GM23338 (cell line): Measurements from ENCODE around the gene AMFR. TPM values are rescaled to one million over a fixed set of nuclear protein-coding genes. Genes with fewer than 3 reads are reported as not detected.

ENCODE experiments used
- ATAC-seq: fragments of 200-7000 bp; cut with Tn5 transposase; 3 replicates; pipeline ENCODE4 v1.9.1; 2020
- DNase-seq: peaks from one replicate; pipeline ENCODE4 v3.0.0-alpha.2; 2015; ENCODE audit warnings: low spot score
- H2AFZ ChIP-seq: fragments of 200-600 bp; sonication (generic); 2 replicates; pipeline ENCODE4 v1.8.0; 2016; ENCODE audit warnings: antibody characterized with exemption, mild to moderate bottlenecking, moderate library complexity
- H3F3A ChIP-seq: fragments of 200-600 bp; sonication (generic); replicated peaks from 2 replicates; pipeline ENCODE4 v1.8.0; 2017; ENCODE audit warnings: antibody characterized with exemption, mixed run types, low read depth
- H3K27ac ChIP-seq: fragments of 200-600 bp; sonication (generic); 2 replicates; pipeline ENCODE4 v1.6.1; 2016; ENCODE audit warnings: low read depth
- H3K27me3 ChIP-seq: fragments of 200-600 bp; sonication (generic); 2 replicates; pipeline ENCODE4 v1.8.0; 2016; ENCODE audit warnings: mild to moderate bottlenecking, mixed run types, moderate library complexity; ENCODE audit not compliant: insufficient read depth
- H3K36me3 ChIP-seq: fragments of 200-600 bp; sonication (generic); 2 replicates; pipeline ENCODE4 v1.8.0; 2016; ENCODE audit warnings: mild to moderate bottlenecking; ENCODE audit not compliant: insufficient read depth
- H3K4me1 ChIP-seq: fragments of 200-600 bp; sonication (generic); 2 replicates; pipeline ENCODE4 v1.8.0; 2016; ENCODE audit warnings: mild to moderate bottlenecking, moderate library complexity; ENCODE audit not compliant: insufficient read depth
- H3K4me2 ChIP-seq: fragments of 200-600 bp; sonication (generic); 2 replicates; pipeline ENCODE4 v1.7.1; 2017; ENCODE audit warnings: mixed run types
- H3K4me3 ChIP-seq: fragments of 200-600 bp; sonication (generic); 2 replicates; pipeline ENCODE4 v1.6.1; 2016; ENCODE audit warnings: mixed run types
- H3K79me2 ChIP-seq: fragments of 200-600 bp; sonication (generic); replicated peaks from 2 replicates; pipeline ENCODE4 v1.8.0; 2017; ENCODE audit warnings: mild to moderate bottlenecking; ENCODE audit not compliant: insufficient read depth
- H3K9me2 ChIP-seq: fragments of 200-600 bp; sonication (generic); 2 replicates; pipeline ENCODE4 v1.8.0; 2017; ENCODE audit not compliant: insufficient read depth
- H4K20me1 ChIP-seq: fragments of 200-600 bp; sonication (generic); replicated peaks from 2 replicates; pipeline ENCODE4 v1.8.0; 2017; ENCODE audit warnings: mild to moderate bottlenecking; ENCODE audit not compliant: insufficient read depth
- H3K27ac Mint-ChIP-seq: 2 replicates; pipeline ENCODE4 v1.8.0; 2020; ENCODE audit warnings: inconsistent platforms, mild to moderate bottlenecking, moderate library complexity, mixed read lengths
- H3K27me3 Mint-ChIP-seq: 3 replicates; pipeline ENCODE4 v1.8.0; 2022; ENCODE audit warnings: low read depth, mild to moderate bottlenecking, moderate library complexity, mixed read lengths, inconsistent platforms; ENCODE audit not compliant: insufficient read depth, poor library complexity
- H3K36me3 Mint-ChIP-seq: 3 replicates; pipeline ENCODE4 v1.8.0; 2021; ENCODE audit warnings: low read depth, mild to moderate bottlenecking, inconsistent platforms, moderate library complexity, mixed read lengths
- H3K4me1 Mint-ChIP-seq: 3 replicates; pipeline ENCODE4 v1.8.0; 2020; ENCODE audit warnings: mild to moderate bottlenecking, inconsistent platforms, mixed read lengths
- H3K4me3 Mint-ChIP-seq: 3 replicates; pipeline ENCODE4 v1.8.0; 2021; ENCODE audit warnings: moderate library complexity, mild to moderate bottlenecking, inconsistent platforms, mixed read lengths
- H3K9me3 Mint-ChIP-seq: 3 replicates; pipeline ENCODE4 v1.8.0; 2020; ENCODE audit warnings: moderate library complexity, mild to moderate bottlenecking, inconsistent platforms, mixed read lengths
- EZH2phosphoT487 ChIP-seq: fragments of 200-600 bp; sonication (generic); IDR thresholded peaks from one replicate; pipeline ENCODE4 v1.8.1; 2018; ENCODE audit warnings: antibody characterized with exemption; ENCODE audit not compliant: unreplicated experiment
- JUNB ChIP-seq: IDR thresholded peaks from one replicate; pipeline ENCODE4 v1.6.1; 2016; ENCODE audit warnings: antibody characterized with exemption; ENCODE audit not compliant: unreplicated experiment
- NANOG ChIP-seq: IDR thresholded peaks from 2 replicates; pipeline ENCODE4 v1.6.1; 2016; ENCODE audit warnings: antibody characterized with exemption, borderline replicate concordance
- POLR2AphosphoS5 ChIP-seq: IDR thresholded peaks from 2 replicates; pipeline ENCODE4 v1.6.1; 2016; ENCODE audit warnings: antibody characterized with exemption, low read depth
- REST ChIP-seq: IDR thresholded peaks from one replicate; pipeline ENCODE4 v1.6.1; 2018; ENCODE audit warnings: antibody characterized with exemption; ENCODE audit not compliant: unreplicated experiment
- STAT1 ChIP-seq: IDR thresholded peaks from one replicate; pipeline ENCODE4 v1.6.1; 2016; ENCODE audit warnings: antibody characterized with exemption; ENCODE audit not compliant: unreplicated experiment
- ZNF114 ChIP-seq: fragments of 250-450 bp; sonication (Bioruptor Pico); IDR thresholded peaks from 2 replicates; pipeline ENCODE4 v1.5.0; 2020; ENCODE audit warnings: mild to moderate bottlenecking, moderate library complexity
- ZNF331 ChIP-seq: fragments of 250-450 bp; sonication (Bioruptor Pico); IDR thresholded peaks from 2 replicates; pipeline ENCODE4 v1.5.0; 2020; ENCODE audit warnings: low read depth, mild to moderate bottlenecking, moderate library complexity
- polyA plus RNA-seq: library from polyadenylated mRNA; unstranded; fragments of >200 nt; fragmentation: Nextera tagmentation; extraction: Ambion mirVana; gene quantifications from 2 replicates; pipeline ENCODE4 v1.2.1, GENCODE V29; 2016
- total RNA-seq: library from RNA; depleted of rRNA; stranded (reverse); fragments of >200 nt; shearing (Covaris generic); gene quantifications from 2 replicates; pipeline ENCODE4 v1.2.3, GENCODE V29; 2014
- TF ChIP-seq, protein P1 (sequence below), 2 experiments: fragments of 200-600 bp in 1 of 2; sonication (generic) in 1 of 2; conservative IDR thresholded peaks; 2 replicates each; pipeline versions ENCODE4 v1.5.1 to v1.6.1; 2016 to 2017; ENCODE audit warnings: antibody characterized with exemption in 2 of 2, low read depth in 2 of 2, mild to moderate bottlenecking in 2 of 2, moderate library complexity in 1 of 2
- TF ChIP-seq, protein P2 (sequence below): fragments of 250-450 bp; sonication (Bioruptor Pico); IDR thresholded peaks from 2 replicates; pipeline ENCODE4 v1.5.0; 2020; ENCODE audit warnings: mild to moderate bottlenecking, moderate library complexity

Gene AMFR
- total and polyA plus RNA-seq, 2 experiments from 2014 or later, result 9.0 to 41.1 TPM

- TF ChIP-seq REST (no peak), JUNB (no peak), ZNF331 (CRISPR knock-in tag) (no peak), STAT1 (no peak), NANOG (no peak), EZH2phosphoT487 (no peak), POLR2AphosphoS5 (no peak)
Measured at GRCh38 chr16:56469748-56470147, 44.4 kb upstream of the AMFR start (continued).

- Mint-ChIP-seq H3K4me3 (no peak overlapping the region), H3K27ac (no peak overlapping the region), H3K36me3 (peaks cover 91% of the 10 kb centered on the region), H3K9me3 (no peaks in the 10 kb centered on the region), H3K27me3 (no peaks in the 10 kb centered on the region), H3K4me1 (no peaks in the 10 kb centered on the region)
- H3K36me3 ChIP-seq, result peaks cover 87% of the 10 kb centered on the region
- H3K4me1 ChIP-seq, result no peaks in the 10 kb centered on the region
- no peak overlapping the region for H3K4me2 ChIP-seq
- H3F3A ChIP-seq, result 0 out of 2 replicates have a peak, but pooled peaks cover 4% of the 10 kb centered on the region
- DNase-seq (no peak), ATAC-seq (no peak)
- H3K9me2 ChIP-seq, result no peaks in the 10 kb centered on the region
- H3K27ac ChIP-seq, result no peak overlapping the region
- no peaks in the 10 kb centered on the region for H3K27me3 ChIP-seq
- H3K79me2 ChIP-seq, result no peaks in the 10 kb centered on the region
- H2AFZ ChIP-seq, result no peak overlapping the region
- H3K4me3 ChIP-seq, result no peak overlapping the region
- H4K20me1 ChIP-seq, result peaks cover 12% of the 10 kb centered on the region
- TF ChIP-seq EZH2phosphoT487 (no peak), NANOG (no peak), POLR2AphosphoS5 (no peak), REST (no peak), JUNB (no peak), STAT1 (no peak), ZNF114 (CRISPR knock-in tag) (no peak)
- TF ChIP-seq, protein P1, sequence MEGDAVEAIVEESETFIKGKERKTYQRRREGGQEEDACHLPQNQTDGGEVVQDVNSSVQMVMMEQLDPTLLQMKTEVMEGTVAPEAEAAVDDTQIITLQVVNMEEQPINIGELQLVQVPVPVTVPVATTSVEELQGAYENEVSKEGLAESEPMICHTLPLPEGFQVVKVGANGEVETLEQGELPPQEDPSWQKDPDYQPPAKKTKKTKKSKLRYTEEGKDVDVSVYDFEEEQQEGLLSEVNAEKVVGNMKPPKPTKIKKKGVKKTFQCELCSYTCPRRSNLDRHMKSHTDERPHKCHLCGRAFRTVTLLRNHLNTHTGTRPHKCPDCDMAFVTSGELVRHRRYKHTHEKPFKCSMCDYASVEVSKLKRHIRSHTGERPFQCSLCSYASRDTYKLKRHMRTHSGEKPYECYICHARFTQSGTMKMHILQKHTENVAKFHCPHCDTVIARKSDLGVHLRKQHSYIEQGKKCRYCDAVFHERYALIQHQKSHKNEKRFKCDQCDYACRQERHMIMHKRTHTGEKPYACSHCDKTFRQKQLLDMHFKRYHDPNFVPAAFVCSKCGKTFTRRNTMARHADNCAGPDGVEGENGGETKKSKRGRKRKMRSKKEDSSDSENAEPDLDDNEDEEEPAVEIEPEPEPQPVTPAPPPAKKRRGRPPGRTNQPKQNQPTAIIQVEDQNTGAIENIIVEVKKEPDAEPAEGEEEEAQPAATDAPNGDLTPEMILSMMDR (conservative IDR thresholded peaks at IDR 0.05; ENCODE audit: low read depth in 2 of 2), result no peak
- TF ChIP-seq, protein P2, sequence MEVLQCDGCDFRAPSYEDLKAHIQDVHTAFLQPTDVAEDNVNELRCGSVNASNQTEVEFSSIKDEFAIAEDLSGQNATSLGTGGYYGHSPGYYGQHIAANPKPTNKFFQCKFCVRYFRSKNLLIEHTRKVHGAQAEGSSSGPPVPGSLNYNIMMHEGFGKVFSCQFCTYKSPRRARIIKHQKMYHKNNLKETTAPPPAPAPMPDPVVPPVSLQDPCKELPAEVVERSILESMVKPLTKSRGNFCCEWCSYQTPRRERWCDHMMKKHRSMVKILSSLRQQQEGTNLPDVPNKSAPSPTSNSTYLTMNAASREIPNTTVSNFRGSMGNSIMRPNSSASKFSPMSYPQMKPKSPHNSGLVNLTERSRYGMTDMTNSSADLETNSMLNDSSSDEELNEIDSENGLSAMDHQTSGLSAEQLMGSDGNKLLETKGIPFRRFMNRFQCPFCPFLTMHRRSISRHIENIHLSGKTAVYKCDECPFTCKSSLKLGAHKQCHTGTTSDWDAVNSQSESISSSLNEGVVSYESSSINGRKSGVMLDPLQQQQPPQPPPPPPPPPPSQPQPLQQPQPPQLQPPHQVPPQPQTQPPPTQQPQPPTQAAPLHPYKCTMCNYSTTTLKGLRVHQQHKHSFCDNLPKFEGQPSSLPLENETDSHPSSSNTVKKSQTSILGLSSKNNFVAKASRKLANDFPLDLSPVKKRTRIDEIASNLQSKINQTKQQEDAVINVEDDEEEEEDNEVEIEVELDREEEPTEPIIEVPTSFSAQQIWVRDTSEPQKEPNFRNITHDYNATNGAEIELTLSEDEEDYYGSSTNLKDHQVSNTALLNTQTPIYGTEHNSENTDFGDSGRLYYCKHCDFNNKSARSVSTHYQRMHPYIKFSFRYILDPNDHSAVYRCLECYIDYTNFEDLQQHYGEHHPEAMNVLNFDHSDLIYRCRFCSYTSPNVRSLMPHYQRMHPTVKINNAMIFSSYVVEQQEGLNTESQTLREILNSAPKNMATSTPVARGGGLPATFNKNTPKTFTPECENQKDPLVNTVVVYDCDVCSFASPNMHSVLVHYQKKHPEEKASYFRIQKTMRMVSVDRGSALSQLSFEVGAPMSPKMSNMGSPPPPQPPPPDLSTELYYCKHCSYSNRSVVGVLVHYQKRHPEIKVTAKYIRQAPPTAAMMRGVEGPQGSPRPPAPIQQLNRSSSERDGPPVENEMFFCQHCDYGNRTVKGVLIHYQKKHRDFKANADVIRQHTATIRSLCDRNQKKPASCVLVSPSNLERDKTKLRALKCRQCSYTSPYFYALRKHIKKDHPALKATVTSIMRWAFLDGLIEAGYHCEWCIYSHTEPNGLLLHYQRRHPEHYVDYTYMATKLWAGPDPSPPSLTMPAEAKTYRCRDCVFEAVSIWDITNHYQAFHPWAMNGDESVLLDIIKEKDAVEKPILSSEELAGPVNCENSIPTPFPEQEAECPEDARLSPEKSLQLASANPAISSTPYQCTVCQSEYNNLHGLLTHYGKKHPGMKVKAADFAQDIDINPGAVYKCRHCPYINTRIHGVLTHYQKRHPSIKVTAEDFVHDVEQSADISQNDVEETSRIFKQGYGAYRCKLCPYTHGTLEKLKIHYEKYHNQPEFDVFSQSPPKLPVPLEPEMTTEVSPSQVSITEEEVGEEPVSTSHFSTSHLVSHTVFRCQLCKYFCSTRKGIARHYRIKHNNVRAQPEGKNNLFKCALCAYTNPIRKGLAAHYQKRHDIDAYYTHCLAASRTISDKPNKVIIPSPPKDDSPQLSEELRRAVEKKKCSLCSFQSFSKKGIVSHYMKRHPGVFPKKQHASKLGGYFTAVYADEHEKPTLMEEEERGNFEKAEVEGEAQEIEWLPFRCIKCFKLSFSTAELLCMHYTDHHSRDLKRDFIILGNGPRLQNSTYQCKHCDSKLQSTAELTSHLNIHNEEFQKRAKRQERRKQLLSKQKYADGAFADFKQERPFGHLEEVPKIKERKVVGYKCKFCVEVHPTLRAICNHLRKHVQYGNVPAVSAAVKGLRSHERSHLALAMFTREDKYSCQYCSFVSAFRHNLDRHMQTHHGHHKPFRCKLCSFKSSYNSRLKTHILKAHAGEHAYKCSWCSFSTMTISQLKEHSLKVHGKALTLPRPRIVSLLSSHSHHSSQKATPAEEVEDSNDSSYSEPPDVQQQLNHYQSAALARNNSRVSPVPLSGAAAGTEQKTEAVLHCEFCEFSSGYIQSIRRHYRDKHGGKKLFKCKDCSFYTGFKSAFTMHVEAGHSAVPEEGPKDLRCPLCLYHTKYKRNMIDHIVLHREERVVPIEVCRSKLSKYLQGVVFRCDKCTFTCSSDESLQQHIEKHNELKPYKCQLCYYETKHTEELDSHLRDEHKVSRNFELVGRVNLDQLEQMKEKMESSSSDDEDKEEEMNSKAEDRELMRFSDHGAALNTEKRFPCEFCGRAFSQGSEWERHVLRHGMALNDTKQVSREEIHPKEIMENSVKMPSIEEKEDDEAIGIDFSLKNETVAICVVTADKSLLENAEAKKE (CRISPR knock-in tag), result no peak
Measured at GRCh38 chr16:56468800-56469199, 43.5 kb upstream of the AMFR start.
